Measurements from ENCODE around the gene C19orf47. TPM values are rescaled to one million over a fixed set of nuclear protein-coding genes. Genes with fewer than 3 reads are reported as not detected.

The C19orf47 gene
- polyA plus RNA-seq, 1 donor from 2014 or later = 22.8 TPM

- Histone ChIP-seq H3K36me3 (ENCODE audit: insufficient read depth, low read length) (no peaks in the 10 kb centered on the region), H3K4me2 (ENCODE audit: low read length) (no peak overlapping the region), H3K9me2 (ENCODE audit: insufficient read depth, low read length) (no peaks in the 10 kb centered on the region), H3K9me3 (ENCODE audit: low read length) (no peaks in the 10 kb centered on the region), H3K79me2 (replicated peaks; ENCODE audit: insufficient read depth, low read length) (no peaks in the 10 kb centered on the region), H3K9ac (ENCODE audit: low read length) (no peak overlapping the region), H3K4me3 (ENCODE audit: low read length) (no peak overlapping the region), H3F3A (ENCODE audit: insufficient read depth, low read length, poor library complexity, severe bottlenecking) (no peaks in the 10 kb centered on the region), H3K27ac (ENCODE audit: low read length) (no peak overlapping the region), H2AFZ (ENCODE audit: low read depth, low read length) (no peak overlapping the region), H4K20me1 (ENCODE audit: insufficient read depth) (no peaks in the 10 kb centered on the region), H3K27me3 (ENCODE audit: insufficient read depth, low read depth, low read length) (no peaks in the 10 kb centered on the region)
- TF ChIP-seq EP300 (conservative IDR thresholded peaks at IDR 0.05; ENCODE audit: poor library complexity, severe bottlenecking) (no peak), CTCF (IDR thresholded peaks at IDR 0.05; ENCODE audit: poor library complexity, severe bottlenecking) (no peak), EZH2 (IDR thresholded peaks at IDR 0.05; ENCODE audit: borderline replicate concordance, insufficient read depth, low read length, poor library complexity, severe bottlenecking) (no peak), REST (IDR thresholded peaks at IDR 0.05; ENCODE audit: borderline replicate concordance) (no peak), POLR2AphosphoS5 (IDR thresholded peaks at IDR 0.05) (no peak), SMC3 (conservative IDR thresholded peaks at IDR 0.05; ENCODE audit: poor library complexity) (no peak), RAD21 (conservative IDR thresholded peaks at IDR 0.05) (no peak), MXI1 (conservative IDR thresholded peaks at IDR 0.05; ENCODE audit: poor library complexity, severe bottlenecking) (no peak), TAF1 (IDR thresholded peaks at IDR 0.05; ENCODE audit: low read depth) (no peak)
Observed at GRCh38 chr19:40270362-40271089, 77.7 kb downstream of the C19orf47 start.

Small RNAs within 50 kb of the gene (small RNA-seq; reads per million reads assigned to genes)
- gene MIR641 = 296 to 512 (median 300) reads per million in 3 experiments
- gene MIR6796 = 0 to 2.1 (median 1.6) reads per million in 3 experiments
- 0 to 1.2 (median 0) reads per million in 3 experiments for gene RF00019
- 0 reads per million in 3 experiments for gene RNU6-945P

Other genes with a start within 250 kb of the C19orf47 start
- 18.3 and 21.1 TPM in 2 replicates for gene MAP3K10, start 157.0 kb downstream of the C19orf47 start, polyA plus RNA-seq
- gene TTC9B, start 130.0 kb downstream of the C19orf47 start, polyA plus RNA-seq = 111 and 132 TPM in 2 replicates
- 0.30 and 0.32 TPM in 2 replicates for gene CCNP, start 121.7 kb downstream of the C19orf47 start, polyA plus RNA-seq
- 131 and 132 TPM in 2 replicates for gene AKT2, start 63.1 kb downstream of the C19orf47 start, polyA plus RNA-seq
- gene PLD3, start 298 bp upstream of the C19orf47 start, polyA plus RNA-seq = 426 and 454 TPM in 2 replicates
- not detected in 2 replicates for gene HIPK4, start 41.8 kb upstream of the C19orf47 start, polyA plus RNA-seq
- gene PRX, start 65.0 kb upstream of the C19orf47 start, polyA plus RNA-seq = 0.20 and 0.36 TPM in 2 replicates
- gene SERTAD1, start 77.6 kb upstream of the C19orf47 start, polyA plus RNA-seq = 3.3 and 5.1 TPM in 2 replicates
- 7.6 and 9.0 TPM in 2 replicates for gene SERTAD3, start 95.9 kb upstream of the C19orf47 start, polyA plus RNA-seq
- gene BLVRB, start 117.3 kb upstream of the C19orf47 start, polyA plus RNA-seq = 5.0 and 9.9 TPM in 2 replicates
- 10.4 and 12.7 TPM in 2 replicates for gene SPTBN4, start 118.6 kb upstream of the C19orf47 start, polyA plus RNA-seq
- gene SHKBP1, start 228.5 kb upstream of the C19orf47 start, polyA plus RNA-seq = 3.8 and 6.3 TPM in 2 replicates

Measured in neural cell (in vitro differentiated cells).